SK-N-MC (cell line): ENCODE data around the gene SLC1A2.

ENCODE experiments used
- EZH2 ChIP-seq: fragments of 200-600 bp; sonication (generic); IDR thresholded peaks from one replicate; pipeline ENCODE4 v1.6.1; 2017; ENCODE audit warnings: antibody characterized with exemption
- POLR2AphosphoS5 ChIP-seq: IDR thresholded peaks from 2 replicates; pipeline ENCODE4 v1.6.1; 2012; ENCODE audit warnings: mild to moderate bottlenecking, low read depth, low read length, borderline replicate concordance

- TF ChIP-seq EZH2 (no peak), POLR2AphosphoS5 (no peak)
Observed at GRCh38 chr11:35326266-35326879, 93.0 kb downstream of the SLC1A2 start.
